Dermis blood vessel endothelial cell (primary cell): Measurements from ENCODE around the gene PML. TPM values are rescaled to one million over a fixed set of nuclear protein-coding genes. Genes with fewer than 3 reads are reported as not detected.
"Not testable (repeated sequence)": the region's sequence is repeated elsewhere in the genome, so short reads cannot be mapped to it uniquely, and the experiment has no call there.

Experiments
- DNase-seq: peaks from one replicate; pipeline ENCODE4 v3.0.0; 2010
- total RNA-seq: library from RNA; depleted of rRNA; stranded (reverse); fragments of >200 nt; gene quantifications from 2 replicates; pipeline ENCODE4 v1.2.3, GENCODE V29; 2014

PML gene
- total RNA-seq, 1 donor from 2014 or later = 95.5 TPM

- DNase-seq = peak; percentile 66
These were observed 45.8 kb downstream of the PML start for GRCh38 chr15:74040109-74040850.

GRCh38 chr15:74041311-74041756 lies 46.8 kb downstream of the PML start:
- no peak for DNase-seq

DNA sequence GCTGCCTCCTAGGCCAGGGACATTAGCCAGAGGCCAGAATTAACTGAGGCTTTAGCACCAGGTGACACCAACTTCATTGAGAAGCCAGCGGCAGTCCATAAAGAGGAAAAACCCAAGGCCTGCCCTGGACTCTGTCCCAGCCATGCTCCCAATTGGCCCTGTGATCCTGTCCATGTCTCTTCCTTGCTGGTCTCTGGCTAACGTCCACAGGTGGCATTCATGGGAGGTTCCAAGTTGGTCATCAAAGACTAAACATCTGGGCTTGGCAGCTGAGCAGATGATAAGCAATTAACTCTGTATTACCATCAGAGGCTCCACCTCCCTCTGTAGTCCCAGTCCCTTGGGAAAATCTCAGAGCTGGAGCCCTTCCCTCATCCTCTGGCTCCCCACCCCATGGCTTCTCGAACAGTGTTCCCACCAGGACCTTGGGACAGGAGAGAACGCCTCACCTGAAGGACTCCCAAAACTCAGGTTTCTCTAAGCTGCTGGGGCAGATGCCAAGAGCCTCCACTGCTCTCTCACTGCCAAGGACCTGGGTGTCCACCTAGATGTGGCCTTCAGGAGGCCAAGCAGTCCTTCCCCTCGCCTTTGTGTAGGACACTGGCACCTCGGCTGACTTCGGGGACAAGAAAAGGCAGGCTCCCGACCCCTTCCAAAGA lies 47.4 kb downstream of the PML start:
- no peak for DNase-seq

DNA sequence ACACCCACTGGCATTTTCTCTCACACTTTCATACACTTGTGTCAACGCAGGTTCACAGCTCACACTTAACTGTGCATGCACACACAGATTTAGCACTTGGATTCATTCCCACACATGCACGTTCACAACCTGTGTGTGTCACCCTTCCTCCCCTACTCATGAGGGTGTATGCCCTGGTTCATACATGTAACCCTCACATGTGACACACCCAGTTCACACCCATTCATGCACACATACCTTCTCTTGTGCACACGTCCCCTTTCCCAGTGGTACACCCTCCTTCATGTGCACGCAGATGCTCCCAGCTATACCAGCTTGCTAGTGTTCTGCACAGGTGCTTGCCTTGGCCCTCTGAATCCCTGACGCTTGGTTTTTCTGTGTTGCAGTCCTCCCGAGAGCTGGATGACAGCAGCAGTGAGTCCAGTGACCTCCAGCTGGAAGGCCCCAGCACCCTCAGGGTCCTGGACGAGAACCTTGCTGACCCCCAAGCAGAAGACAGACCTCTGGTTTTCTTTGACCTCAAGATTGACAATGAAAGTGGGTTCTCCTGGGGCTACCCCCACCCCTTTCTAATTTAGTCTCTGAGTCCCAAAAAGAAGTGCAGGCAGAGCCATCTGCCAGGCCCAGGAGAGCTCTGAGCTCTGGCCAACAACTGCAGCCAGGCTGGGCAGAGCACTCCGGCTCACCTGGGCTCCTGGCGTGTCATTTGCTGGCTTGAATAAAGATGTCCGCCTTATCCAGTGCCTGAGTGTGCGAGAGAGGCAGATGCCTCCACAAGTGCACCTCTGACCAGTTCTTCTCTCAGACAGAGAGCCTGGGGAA lies 48.3 kb downstream of the PML start:
- no peak for DNase-seq

- DNase-seq = no peak
These were observed 49.1 kb downstream of the PML start for GRCh38 chr15:74043425-74044266.

DNA sequence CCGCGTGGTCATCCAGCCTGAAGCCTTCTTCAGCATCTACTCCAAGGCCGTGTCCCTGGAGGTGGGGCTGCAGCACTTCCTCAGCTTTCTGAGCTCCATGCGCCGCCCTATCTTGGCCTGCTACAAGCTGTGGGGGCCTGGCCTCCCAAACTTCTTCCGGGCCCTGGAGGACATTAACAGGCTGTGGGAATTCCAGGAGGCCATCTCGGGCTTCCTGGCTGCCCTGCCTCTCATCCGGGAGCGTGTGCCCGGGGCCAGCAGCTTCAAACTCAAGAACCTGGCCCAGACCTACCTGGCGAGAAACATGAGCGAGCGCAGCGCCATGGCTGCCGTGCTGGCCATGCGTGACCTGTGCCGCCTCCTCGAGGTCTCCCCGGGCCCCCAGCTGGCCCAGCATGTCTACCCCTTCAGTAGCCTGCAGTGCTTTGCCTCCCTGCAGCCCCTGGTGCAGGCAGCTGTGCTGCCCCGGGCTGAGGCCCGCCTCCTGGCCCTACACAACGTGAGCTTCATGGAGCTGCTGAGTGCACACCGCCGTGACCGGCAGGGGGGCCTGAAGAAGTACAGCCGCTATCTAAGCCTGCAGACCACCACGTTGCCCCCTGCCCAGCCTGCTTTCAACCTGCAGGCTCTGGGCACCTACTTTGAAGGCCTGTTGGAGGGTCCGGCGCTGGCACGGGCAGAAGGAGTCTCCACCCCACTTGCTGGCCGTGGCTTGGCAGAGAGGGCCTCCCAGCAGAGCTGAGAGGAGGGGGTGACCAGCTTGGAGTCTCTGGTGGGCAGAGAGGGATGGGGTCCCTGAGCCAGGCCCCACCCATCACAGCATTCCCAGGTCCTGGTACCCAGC lies 50.0 kb downstream of the PML start:
- DNase-seq = no peak

- DNase-seq = no peak
These were observed 50.7 kb downstream of the PML start for GRCh38 chr15:74045184-74045583.

DNA sequence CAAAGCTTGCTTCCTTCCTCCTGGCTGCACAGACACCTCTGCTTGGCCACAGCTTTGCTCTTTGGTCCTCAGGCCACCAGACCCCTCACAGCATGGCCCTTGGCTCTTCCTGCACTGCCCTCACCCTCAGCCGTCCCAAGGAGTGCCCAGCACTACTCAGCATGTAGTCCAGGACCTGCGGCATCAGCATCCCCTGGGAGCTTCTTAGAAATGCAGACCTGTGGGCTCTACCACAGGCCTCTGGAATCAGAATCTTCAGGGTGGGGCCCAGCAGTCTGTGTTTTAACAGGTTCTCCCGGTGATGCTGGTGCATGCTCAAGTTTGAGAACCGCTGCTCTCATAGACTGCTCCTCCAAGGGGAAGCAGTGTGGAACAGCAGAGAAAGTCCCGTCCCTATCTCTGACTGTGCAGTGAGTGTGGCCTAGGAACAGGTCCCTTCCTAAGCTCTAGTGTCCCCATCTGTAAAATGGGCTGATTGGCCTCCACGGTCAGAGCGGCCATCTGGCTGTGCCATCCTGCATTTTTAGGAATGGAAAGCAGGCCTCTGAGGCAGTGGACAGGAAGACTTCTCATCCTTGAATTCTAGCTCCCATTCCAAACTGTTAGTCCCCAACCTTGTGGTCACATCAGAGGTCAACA lies 51.2 kb downstream of the PML start:
- DNase-seq = no peak

DNA sequence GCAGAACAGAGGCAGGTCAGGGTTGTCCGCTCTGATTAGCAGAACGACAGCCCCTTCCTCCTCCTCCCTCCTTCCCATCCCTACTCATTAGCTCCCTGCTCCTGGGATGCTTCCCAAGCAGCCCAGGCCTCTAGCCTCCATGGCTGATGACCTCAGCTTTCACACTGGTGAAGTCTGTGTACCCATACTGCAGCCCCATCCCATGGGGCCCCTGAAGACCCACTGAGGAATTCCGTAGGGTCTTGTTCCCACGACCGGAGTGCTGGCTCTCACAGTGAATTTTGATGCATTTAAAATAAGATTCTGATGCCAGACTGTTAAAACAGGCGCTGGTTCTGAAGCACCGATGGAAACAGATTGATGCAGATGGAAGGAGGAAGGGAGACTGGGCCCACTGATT lies 51.8 kb downstream of the PML start:
- no peak for DNase-seq

DNA sequence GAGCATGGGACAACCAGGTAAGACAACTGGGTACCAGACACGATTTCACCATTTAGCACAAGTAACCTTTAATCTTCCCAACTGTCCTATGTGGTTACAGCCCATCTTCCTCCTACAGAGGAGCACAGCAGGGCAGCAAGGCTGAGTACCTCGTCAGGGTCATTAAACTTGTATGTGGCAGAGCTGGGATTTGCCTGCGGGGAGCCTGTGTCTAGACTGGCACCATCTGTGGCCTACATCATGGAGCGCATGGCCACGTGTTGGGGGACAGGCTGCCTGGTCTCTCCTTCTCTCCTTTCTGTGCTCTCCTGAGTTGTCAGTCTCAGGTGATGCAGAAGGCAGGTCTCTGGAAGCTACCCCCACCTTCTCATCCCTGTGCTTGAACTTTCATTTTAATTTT lies 55.6 kb downstream of the PML start:
- DNase-seq = no peak

GRCh38 chr15:74050556-74051234 lies 56.2 kb downstream of the PML start:
- no peak for DNase-seq

DNA sequence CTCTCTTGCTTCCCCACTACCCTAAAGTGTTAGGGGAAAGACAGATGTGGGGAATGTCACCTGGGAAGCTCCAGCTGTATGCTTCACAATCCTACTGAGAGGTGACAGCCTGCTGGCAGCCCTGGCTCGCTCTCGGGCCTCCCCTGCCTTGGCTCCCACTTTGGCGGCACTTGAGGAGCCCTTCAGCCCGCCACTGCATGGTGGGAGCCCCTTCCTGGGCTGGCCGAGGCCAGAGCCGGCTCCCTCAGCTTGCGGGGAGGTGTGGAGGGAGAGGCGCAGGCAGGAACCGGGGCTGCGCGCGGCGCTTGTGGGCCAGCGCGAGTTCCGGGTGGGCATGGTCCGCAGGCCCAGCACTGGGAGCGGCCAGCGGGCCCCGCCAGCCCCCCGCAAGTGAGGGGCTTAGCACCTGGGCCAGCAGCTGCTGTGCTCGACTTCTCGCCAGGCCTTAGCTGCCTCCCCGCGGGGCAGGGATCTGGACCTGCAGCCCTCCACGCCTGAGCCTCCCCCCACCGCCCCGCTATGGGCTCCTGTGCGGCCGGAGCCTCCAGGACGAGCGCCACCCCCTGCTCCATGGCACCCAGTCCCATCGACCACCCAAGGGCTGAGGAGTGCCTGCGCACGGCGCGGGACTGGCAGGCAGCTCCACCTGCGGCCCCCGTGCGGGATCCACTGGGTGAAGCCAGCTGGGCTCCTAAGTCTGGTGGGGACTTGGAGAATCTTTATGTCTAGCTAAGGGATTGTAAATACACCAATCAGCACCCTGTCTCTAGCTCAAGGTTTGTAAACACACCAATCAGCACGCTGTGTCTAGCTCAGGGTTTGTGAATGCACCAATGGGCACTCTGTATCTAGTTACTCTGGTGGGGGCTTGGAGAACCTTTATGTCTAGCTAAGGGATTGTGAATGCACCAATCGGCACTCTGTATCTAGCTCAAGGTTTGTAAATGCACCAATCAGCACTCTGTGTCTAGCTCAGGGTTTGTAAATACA lies 58.0 kb downstream of the PML start:
- not testable (repeated sequence) for DNase-seq

- DNase-seq = no peak
These were observed 59.0 kb downstream of the PML start for GRCh38 chr15:74053517-74053916.

GRCh38 chr15:74053941-74054529 lies 59.5 kb downstream of the PML start:
- DNase-seq = peak; percentile 66

DNA sequence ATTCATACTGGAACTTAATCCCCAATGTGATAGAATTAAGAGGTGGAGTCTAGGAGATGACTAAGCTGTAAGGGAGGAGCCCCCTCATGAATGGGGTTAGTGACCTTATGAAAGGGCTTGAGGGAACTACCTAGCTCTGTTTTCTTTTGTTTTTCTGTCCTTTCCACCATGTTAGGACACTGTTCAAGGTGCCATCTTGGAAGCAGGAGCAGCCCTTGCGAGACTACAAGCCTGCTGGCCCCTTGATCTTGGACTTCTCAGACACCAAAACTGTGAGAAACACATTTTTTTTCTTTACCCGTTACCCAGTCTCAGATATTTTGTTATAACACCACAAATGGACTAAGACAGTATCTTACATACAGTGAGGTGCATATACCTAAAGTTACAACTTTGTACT lies 61.3 kb downstream of the PML start:
- DNase-seq = no peak

DNA sequence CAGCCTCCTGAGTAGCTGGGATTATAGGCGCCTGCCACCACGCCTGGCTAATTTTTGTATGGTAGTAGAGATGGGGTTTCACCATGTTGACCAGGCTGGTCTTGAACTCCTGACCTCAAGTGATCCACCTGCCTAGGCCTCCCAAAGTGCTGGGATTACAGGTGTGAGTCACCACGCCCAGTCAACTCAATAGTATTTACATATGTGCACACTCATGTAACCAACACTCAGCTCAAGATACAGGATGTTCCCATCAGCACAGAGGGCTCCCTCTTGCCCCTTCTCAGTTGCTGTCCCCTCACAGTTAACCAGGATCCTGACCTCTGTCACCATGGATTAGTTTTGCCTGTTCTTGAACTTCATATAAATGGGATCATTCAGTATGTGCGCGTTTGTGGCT lies 61.8 kb downstream of the PML start:
- not testable (repeated sequence) for DNase-seq

- not testable (repeated sequence) for DNase-seq
These were observed 64.7 kb downstream of the PML start for GRCh38 chr15:74059050-74059833.

DNA sequence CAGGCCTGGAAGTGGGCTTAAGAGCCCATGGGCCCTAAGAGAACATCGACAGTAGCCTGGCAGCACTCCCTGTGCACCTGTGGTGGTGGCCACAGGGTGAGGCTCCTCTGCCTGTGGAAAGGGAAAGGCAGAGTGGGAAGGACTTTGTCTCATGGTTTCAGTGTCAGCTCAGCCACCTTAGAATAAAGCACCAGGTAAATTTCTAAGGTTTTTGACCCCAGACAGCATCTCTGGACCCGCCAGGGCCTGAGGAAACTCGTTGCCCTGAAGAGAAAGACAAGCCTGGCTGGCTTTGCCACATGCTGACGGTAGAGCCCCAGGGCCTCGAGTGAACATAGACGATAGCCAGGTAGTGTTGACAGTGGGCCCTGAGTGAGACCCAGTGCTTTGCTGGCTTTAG lies 65.7 kb downstream of the PML start:
- no peak for DNase-seq
